ENCODE data around the gene MRPS18A. TPM values are rescaled to one million over a fixed set of nuclear protein-coding genes. Genes with fewer than 3 reads are reported as not detected.

The MRPS18A gene
- total and polyA plus RNA-seq, 9 of the 15 experiments (the other 6 are each of a cell fraction or from before 2014, with no cell fraction given) = 87.5 to 243 (median 125) TPM

DNA sequence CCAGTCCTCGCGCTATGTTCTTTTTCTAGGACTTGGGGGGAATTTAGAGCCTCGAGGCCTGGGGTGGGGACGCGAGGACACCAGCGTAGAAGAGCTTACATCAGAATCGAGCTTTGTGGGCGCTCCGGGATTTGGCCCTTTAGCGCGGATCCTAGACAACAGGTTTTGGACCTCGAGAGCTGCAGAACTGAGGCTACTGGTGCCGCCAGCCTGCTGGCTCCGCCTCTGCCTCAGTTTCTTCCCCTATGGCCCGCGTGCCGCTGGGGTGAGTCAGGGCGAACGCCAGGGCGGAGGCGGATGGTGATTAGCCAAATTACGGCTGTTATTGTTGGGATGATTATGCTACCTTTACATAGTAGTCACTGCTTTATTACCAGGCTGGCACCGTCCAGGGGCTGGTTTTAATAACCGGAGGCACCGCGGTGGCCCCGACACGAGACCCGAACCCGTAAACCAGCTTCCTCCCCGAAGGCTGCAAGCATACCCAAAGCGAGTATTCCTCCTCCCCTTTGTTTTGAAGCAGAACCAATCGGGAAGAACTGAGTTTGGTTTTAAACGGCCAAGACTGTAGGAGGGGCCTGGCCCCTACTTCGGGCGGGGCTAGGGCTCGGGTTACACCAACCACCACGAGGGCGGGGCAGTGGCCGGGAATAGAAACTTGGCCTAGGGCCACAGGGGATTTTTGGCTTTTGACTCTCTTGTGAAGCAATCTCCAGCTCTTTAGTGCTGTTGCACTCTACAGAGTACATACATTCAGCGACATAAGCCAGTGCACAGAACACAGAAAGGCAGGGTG, 57.9 kb downstream of the MRPS18A start (continued):
- TF ChIP-seq, protein P1, sequence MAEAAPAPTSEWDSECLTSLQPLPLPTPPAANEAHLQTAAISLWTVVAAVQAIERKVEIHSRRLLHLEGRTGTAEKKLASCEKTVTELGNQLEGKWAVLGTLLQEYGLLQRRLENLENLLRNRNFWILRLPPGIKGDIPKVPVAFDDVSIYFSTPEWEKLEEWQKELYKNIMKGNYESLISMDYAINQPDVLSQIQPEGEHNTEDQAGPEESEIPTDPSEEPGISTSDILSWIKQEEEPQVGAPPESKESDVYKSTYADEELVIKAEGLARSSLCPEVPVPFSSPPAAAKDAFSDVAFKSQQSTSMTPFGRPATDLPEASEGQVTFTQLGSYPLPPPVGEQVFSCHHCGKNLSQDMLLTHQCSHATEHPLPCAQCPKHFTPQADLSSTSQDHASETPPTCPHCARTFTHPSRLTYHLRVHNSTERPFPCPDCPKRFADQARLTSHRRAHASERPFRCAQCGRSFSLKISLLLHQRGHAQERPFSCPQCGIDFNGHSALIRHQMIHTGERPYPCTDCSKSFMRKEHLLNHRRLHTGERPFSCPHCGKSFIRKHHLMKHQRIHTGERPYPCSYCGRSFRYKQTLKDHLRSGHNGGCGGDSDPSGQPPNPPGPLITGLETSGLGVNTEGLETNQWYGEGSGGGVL (CRISPR knock-in tag; IDR thresholded peaks at IDR 0.05) = no peak
- no peak for TF ChIP-seq NCOR1 (IDR thresholded peaks at IDR 0.05)
- TF ChIP-seq, protein P2, sequence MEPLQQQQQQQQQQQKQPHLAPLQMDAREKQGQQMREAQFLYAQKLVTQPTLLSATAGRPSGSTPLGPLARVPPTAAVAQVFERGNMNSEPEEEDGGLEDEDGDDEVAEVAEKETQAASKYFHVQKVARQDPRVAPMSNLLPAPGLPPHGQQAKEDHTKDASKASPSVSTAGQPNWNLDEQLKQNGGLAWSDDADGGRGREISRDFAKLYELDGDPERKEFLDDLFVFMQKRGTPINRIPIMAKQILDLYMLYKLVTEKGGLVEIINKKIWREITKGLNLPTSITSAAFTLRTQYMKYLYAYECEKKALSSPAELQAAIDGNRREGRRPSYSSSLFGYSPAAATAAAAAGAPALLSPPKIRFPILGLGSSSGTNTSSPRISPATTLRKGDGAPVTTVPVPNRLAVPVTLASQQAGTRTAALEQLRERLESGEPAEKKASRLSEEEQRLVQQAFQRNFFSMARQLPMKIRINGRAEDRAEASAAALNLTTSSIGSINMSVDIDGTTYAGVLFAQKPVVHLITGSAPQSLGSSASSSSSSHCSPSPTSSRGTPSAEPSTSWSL (CRISPR knock-in tag; IDR thresholded peaks at IDR 0.05; ENCODE audit: borderline replicate concordance) = no peak
- TF ChIP-seq ZNF23 (CRISPR knock-in tag; IDR thresholded peaks at IDR 0.05) = peak; percentile 65; the same call in 1 of the 2 replicates
- TF ChIP-seq CBX1 (IDR thresholded peaks at IDR 0.05; ENCODE audit: low read depth) = peak; percentile 80
- TF ChIP-seq MYC (IDR thresholded peaks at IDR 0.05; ENCODE audit: low read depth, low read length) = peak; percentile 63
- TF ChIP-seq MYC (CRISPR knock-in tag; IDR thresholded peaks at IDR 0.05; ENCODE audit: borderline replicate concordance, low read depth) = peak; percentile 94; the same call in 1 of the 2 replicates
- TF ChIP-seq, protein P3, sequence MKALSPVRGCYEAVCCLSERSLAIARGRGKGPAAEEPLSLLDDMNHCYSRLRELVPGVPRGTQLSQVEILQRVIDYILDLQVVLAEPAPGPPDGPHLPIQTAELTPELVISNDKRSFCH (CRISPR knock-in tag; IDR thresholded peaks at IDR 0.05) = no peak
- TF ChIP-seq, protein P3 (tag; IDR thresholded peaks at IDR 0.05) = peak; percentile 90; the same call in 1 of the 2 replicates
- peak; percentile 90 for TF ChIP-seq POLR2AphosphoS5 (IDR thresholded peaks at IDR 0.05; ENCODE audit: control insufficient read depth, insufficient read depth, low read depth, low read length)
- TF ChIP-seq PHF20 (IDR thresholded peaks at IDR 0.05; ENCODE audit: partially characterized antibody) = no peak
- TF ChIP-seq RB1 (IDR thresholded peaks at IDR 0.05; ENCODE audit: low read depth) = peak; percentile 6; the same call in 1 of the 2 replicates
- peak; percentile 24; the same call in 1 of the 2 replicates for TF ChIP-seq GABPB1 (CRISPR knock-in tag; IDR thresholded peaks at IDR 0.05)
- TF ChIP-seq SP1 (CRISPR knock-in tag; IDR thresholded peaks at IDR 0.05) = peak; percentile 74
- TF ChIP-seq KLF13 (tag; IDR thresholded peaks at IDR 0.05; ENCODE audit: borderline replicate concordance, low read depth) = no peak
- peak; percentile 45; the same call in 1 of the 2 replicates for TF ChIP-seq GTF2A2 (tag; IDR thresholded peaks at IDR 0.05)
- no peak for TF ChIP-seq ZNF583 (CRISPR knock-in tag; IDR thresholded peaks at IDR 0.05)
- TF ChIP-seq JUNB (CRISPR knock-in tag; conservative IDR thresholded peaks at IDR 0.05) = no peak
- TF ChIP-seq, protein P4, sequence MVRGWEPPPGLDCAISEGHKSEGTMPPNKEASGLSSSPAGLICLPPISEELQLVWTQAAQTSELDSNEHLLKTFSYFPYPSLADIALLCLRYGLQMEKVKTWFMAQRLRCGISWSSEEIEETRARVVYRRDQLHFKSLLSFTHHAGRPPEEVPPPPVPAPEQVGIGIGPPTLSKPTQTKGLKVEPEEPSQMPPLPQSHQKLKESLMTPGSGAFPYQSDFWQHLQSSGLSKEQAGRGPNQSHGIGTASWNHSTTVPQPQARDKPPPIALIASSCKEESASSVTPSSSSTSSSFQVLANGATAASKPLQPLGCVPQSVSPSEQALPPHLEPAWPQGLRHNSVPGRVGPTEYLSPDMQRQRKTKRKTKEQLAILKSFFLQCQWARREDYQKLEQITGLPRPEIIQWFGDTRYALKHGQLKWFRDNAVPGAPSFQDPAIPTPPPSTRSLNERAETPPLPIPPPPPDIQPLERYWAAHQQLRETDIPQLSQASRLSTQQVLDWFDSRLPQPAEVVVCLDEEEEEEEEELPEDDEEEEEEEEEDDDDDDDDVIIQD (CRISPR knock-in tag; IDR thresholded peaks at IDR 0.05) = no peak
